ENCODE measurements around the gene KANTR.
"Not testable (repeated sequence)": the region's sequence is repeated elsewhere in the genome, so short reads cannot be mapped to it uniquely, and the experiment has no call there.

KANTR gene

DNA sequence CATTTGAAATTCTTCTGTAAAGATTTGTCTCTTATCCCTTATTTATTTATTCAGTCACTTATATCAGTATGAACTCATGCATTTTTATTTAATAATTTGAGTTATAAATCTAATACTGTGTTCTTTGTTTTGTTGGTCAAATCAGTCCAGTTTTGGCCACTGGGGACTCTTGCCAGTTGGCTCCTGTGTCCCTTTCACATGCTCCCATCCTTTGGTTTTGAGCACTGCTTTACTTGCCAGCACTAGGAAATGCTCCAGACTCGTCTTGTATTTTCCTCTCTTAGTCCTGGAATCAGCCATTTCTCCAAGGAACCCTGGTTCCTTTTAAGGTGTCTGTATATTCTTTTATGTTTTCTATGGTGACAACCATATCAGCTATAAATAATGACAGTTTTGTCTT lies 28.1 kb downstream of the KANTR start:
- in situ Hi-C loops (cut with MboI; ENCODE audit: low sequenced_read_pairs): no loop called here

DNA sequence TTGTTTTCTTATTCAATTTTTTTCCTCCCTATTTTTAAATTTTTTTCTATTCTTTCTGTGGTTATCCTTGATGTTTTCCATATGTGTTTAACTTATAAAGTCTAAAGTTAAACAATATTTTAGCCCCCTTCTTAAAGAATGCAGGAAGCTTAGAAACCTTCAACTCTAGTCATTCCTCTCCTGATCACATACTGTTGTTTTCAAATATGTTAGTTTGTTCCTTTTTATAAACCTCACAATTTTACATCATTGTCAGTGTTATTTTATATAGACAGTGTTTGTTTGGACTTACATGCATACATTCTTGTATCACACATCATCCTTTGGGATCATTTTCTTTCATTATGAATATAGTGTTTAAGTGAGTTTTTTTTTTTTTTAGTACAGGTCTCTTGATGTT lies 31.6 kb downstream of the KANTR start:
- in situ Hi-C loops (cut with MboI; ENCODE audit: low sequenced_read_pairs): no loop called here

DNA sequence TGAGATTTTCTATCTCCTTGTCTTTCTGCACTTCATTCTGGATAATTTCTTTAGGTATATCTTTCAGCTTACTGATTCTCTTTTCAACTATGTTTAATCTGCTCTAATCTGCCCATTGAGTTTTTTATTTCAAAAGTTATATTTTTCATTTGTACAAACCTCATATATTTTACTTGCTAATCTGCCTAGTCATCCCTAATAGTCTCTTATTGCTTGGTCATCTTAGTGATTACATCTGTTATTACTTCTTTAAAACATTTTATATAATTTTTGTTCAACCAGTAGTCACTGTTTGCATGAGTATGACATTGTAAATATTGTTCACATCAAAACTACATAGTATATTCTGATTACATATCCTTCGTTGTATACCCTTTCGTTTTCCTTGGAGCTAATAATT lies 32.4 kb downstream of the KANTR start:
- in situ Hi-C loops (cut with MboI; ENCODE audit: low sequenced_read_pairs): no loop called here

DNA sequence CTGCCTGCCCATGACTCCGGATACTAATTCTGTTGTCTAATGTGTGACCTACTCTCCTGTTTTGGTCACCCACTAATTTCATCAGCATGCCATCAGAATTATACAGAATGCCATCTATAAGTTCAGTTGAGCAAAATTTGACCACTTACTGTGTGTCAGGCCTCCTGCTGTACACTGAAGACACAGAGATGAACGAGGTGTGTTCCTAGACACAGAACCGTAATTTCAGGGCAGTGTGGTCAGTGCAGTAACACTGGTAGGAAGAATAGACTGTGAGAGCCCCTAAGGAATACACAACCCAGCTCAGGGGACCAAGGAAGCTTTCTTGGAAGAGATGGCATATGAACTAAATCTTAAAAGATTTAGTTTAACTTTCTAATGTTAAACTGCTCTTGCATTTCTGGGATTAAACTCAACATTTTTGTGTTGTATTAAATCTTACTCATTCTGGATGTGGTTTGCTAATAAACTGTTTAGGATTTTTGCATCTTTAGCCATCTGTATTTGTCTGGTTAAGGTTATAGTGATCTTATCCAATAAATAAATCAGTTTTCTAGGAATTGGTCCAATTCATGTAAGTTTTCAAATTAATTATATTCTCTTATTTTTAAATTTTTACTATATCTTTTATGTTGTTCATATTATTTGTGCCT lies 34.3 kb downstream of the KANTR start:
- in situ Hi-C loops (cut with MboI; ENCODE audit: low sequenced_read_pairs): no loop called here

DNA sequence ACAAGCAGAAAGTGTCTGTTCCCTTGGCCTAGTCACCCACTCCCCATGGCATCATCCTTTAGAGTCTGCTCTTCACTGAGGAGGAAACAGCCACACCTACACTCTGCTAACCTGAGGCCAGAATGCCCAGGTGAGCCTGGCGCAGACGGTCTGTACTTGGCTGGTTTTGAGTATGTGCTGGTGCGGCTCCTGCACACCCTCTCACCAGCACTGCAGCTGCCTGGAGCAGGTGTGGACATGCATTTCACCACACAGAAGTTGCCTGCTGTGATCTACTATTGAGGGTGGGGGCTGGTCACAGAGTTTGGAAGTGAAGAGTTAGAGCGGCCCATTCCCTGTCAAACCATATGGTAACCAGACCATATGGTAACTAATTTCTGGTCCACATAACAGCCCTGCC lies 39.5 kb downstream of the KANTR start:
- in situ Hi-C loops (cut with MboI; ENCODE audit: low sequenced_read_pairs): no loop called here

DNA sequence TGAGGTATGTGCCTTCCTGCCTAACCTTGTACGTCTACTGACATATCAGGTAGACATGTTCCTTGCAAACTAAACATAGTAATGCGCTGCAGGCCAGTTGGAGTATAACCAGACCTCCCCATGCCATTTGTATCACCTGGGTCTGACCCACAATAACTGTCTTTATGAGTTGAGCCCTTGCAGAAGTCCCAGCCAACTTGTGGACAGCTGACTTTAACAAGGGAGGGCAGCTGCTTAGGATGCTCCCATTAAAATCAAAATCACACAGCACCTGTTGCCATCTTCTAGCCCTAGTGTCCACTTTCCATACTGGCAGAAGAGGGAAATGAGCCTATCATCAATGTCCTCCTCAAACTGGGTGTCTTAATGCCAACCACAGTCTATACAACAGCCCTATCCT lies 41.6 kb downstream of the KANTR start:
- in situ Hi-C loops (cut with MboI; ENCODE audit: low sequenced_read_pairs): no loop called here

DNA sequence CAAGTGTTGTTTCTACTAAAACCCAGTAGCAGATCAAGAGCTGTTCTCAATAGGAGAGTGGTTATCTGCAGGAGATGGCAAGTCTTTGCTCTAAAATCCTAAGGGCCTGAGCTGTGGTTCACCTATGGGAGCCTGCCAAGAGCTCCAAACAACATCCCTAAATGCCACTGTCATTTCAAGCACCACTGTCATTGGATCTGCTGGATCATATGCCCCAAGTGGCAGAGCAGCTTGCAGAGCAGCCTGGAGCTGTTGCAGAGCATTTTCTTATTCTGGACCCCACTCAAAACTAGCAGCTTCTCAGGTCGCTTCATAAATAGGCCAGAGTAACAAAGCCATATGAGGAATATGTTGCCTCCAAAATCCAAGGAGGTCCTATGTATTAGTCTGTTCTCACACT lies 59.6 kb downstream of the KANTR start:
- in situ Hi-C loops (cut with MboI; ENCODE audit: low sequenced_read_pairs): no loop called here

DNA sequence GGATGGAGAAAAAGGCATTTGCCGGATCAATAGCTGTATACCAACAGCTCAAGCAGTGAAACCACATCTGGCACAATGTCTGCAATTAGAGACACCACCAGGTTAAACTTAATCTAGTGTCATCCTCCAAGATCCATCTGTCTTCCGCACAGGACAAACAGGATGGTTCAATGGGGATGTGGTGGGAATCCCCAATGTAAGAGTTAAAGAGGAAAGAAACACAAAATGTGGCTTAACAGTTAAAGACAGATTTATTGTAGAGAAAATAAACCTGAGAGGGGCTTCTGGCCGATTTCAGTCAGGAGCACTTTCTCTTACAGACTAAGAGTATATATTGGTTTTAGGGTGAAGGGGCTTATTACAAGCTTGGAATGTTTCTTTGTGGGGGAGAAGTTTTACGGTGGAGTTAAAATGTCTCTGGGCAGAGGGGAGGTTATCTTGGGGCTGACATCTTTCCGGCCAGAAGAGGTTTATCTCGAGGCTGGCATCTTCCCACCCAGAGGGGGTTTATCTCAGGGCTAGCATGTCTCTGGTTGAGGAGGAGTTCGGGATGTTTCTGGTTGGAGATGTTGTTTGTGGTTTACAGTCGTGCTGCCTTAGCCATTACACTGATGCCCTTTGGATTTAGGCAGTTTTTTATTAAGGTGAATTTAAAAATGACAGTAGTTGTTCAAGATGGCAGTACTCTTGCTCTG lies 61.7 kb downstream of the KANTR start:
- in situ Hi-C loops (cut with MboI; ENCODE audit: low sequenced_read_pairs): no loop called here

DNA sequence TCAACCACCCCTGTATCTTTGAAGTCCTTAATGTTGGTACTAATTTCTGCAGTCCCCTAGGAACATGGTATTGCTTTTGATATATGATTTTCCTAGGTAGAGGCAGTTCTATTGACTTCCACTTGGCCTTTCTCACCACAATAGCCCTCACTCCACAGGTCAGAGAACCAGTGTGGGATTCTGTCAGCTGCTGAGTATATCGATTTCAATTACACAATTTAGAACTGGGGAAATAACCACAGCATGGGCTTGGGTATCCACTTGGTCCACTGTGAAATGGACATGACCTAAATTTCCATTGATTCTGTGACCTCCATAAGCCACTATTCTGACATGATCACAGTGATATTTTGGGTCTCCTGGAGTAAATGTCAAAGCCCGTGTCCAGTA lies 62.3 kb downstream of the KANTR start:
- in situ Hi-C loops (cut with MboI; ENCODE audit: low sequenced_read_pairs): no loop called here

DNA sequence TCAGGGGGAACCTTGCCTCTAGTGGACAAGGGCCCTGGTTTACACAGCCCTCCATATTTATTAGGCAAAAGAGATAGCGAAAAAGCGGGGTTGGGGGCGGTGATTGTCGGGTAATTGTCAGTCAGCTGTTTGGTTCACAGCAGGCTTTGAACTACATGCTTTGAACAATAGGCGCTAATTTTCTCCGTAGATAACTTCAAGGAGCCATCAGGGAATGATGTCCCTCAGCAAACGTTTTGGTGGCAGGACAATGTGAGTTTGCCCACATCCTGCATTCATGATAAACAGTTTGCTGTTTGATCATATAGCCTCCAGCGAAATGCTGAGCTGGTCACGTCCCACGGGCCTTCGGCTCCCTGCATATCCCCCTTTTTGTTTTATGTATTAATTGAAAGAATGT lies 65.2 kb downstream of the KANTR start:
- in situ Hi-C loops (cut with MboI; ENCODE audit: low sequenced_read_pairs): no loop called here

DNA sequence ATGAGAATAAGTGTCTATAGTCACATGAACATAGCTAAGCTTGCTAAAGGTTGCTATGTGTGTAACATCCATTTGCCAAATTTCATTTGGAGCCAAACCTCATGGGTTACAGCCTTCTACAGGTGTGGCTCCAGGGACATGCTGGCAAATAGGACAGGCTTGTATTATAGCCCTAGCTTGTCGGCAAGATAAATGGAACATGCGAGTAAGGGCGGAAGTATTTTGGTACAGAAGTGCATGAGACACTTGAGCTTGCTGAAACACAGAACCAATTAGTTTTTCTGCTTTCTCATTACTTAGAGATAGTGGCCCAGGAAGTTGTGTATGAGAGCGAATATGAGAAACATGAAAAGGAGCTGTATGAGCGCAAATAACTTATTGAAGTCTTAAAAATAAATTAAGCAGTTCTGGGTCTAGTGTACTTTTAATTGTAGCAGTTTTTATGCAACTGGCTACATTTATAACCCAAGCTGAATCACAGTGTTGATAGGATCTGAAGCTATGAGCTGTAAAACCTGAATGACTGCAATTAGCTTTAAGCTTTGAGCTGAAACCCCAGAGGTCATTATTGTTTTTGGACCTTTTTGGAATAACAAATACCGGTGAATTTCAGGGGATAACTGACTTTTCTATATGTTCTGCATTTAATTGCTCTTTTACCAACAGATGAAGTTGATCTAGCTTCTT lies 66.5 kb downstream of the KANTR start:
- in situ Hi-C loops (cut with MboI; ENCODE audit: low sequenced_read_pairs): no loop called here

DNA sequence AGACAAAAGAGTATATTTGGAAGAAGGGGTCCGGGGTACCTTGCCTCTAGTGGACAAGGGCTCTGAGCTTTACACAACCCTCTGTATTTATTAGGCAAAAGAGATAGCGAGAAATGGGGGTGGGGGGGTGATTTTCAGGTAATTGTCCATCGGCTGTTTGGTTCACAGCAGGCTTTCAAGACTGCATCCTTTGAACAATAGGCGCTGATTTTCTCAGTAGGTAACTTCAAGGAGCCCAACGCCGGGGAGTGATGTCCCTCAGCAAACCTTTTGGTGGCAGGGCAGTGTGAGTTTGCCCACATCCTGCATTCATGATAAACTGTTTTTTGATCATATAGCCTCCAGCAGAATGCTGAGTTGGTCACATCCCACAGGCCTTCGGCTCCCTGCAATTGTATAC lies 69.5 kb downstream of the KANTR start:
- in situ Hi-C loops (cut with MboI; ENCODE audit: low sequenced_read_pairs): no loop called here

DNA sequence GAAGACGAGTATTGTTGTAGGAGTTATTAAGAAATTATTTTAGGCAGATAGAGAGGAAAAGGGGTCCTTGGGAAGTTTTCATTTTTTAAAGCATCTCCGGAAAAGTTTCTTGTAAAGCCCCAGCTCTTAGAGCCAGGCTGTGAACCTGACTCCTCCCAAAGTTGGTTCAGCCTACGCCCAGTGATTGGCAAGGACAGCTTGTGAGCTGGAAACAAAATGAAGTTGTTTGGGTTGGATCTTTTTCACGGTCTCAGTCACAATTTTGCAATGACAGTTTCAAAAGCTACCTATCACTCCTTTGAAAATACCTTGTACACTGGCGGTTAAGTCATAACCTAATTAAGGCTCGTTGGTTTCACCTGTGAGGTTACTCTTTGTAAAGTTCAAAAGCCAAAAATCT lies 70.6 kb downstream of the KANTR start:
- in situ Hi-C loops (cut with MboI; ENCODE audit: low sequenced_read_pairs): not testable (repeated sequence)

DNA sequence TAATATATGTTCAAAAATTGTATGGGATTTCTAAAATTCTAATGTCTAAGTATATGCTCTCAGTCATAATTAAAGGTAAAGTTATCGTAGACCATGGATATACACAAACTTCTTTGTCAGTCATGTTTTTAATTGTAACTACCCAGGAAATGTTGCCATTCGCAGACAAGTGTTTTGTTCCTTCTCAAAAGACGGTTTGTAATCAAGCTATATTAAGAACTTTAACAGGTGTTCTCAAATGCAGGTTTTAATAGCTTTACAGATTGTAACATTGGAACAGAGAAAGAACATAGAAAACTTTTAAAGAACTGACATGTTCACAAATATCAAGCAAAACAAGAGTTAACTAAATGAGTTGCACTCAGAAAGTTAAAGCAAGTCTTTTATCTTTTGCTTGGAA lies 72.2 kb downstream of the KANTR start:
- in situ Hi-C loops (cut with MboI; ENCODE audit: low sequenced_read_pairs): no loop called here

DNA sequence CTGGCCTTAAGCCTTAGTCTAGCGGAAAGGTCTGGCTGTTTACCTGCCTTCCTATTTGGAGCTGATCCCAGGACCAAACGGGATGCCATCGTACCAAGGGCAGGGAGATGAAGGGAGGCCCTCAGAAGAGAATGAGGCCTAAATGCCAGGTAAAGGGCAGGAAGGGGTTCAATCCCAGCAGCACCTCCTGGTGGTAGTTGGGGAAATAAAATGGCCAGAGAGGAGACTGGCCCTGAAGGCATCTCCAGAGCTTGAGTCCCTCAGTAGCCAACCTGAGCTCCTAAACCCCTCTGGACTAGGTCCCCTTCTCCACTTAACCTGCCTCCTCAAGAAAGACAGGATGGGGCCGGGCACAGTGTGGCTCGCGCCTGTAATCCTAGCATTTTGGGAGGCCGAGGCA lies 77.4 kb downstream of the KANTR start:
- in situ Hi-C loops (cut with MboI; ENCODE audit: low sequenced_read_pairs): no loop called here
